ENCODE results near the gene CYTL1.

CYTL1 gene

DNA sequence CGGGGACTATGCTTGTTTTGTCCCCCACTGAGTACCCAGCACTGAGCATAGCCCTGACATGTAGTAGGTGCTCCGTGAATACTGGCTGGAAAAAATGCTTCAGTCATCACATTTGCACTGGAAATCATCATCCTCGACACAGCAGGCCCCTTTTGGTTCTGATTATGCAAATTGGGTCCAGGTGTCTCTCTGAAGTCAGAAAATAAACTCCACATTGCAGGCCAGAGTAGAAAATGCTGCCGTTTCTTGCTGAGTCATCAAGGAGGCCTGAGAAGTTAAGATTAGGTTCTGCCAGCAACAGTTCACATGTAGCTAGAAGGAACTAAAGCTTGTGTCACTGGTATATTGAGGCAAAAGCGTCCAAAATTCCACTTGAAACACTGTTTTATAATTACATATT, 17.0 kb upstream of the CYTL1 start:
- no peak for DNase-seq (ENCODE audit: low read depth)
- H3K4me3 ChIP-seq (ENCODE audit: low read depth, low read length): no peak overlapping the region

DNA sequence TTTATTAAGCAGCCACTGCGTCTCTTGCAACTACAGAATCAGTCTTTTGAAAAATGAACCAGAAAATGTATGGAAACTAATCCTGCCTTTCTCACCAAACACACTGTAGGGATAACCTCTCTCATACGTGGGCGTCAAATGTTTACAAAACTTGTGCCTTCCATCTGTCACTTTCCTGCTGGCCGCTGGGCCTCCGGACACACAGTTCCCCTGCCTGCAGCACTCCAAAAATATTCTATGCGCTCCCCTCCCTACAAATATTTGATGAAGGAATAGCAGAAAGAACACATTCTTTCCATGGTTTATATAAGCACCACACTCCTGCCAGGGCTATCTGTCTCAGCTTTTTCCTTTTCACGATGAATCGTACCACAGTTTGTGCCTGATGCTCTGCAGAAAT, 14.9 kb upstream of the CYTL1 start:
- DNase-seq (ENCODE audit: low read depth): no peak
- H3K4me3 ChIP-seq (ENCODE audit: low read depth, low read length): no peak overlapping the region

DNA sequence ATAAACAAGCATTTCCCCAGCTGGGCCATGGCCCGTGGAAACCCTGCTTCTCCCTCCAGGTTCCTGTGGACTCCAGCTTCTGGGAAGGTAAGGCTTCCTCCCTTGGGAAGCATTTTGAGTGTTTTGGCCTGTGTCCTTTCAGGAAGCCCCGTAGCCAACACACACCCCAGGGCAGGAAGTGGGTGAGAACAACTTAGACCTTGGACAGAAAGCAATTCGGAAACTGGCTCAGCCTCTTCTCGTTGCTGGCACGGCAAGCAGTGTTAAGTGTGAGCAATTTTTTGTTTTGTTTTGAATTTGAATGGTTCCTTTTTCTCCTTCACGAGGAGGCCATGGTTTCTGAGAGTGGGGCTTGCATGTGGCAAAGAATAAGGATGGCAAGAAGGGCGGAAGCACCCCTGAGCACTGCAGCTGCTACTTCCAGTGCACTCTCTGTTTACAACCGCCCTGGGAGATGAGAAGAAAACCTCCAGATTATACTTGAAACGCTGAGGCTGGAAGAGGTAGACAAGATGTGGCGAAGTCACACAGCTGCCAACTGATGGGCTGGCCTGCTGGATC, 14.1 kb upstream of the CYTL1 start:
- H3K4me3 ChIP-seq (ENCODE audit: low read depth, low read length): no peak overlapping the region
- no peak for DNase-seq (ENCODE audit: low read depth)

DNA sequence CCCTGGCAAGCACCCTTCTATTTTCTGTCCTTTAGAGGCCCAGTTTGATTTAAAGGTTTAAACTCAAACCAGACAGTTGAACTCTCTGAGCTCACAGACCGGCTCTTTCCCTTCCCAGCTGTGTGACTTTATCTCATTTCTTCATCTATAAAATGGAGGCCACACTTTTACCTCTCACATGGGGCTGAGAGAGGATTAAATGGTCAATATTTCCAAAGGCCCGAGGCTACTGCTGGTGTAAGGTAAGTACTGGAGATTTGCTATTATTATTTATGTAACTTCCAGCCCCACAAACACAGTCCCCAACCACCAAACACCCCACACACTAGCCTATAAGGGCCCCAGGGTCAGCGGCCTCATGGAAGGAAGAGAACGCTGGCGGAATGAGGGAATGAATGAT, 13.6 kb upstream of the CYTL1 start:
- H3K4me3 ChIP-seq (ENCODE audit: low read depth, low read length): no peak overlapping the region
- no peak for DNase-seq (ENCODE audit: low read depth)

DNA sequence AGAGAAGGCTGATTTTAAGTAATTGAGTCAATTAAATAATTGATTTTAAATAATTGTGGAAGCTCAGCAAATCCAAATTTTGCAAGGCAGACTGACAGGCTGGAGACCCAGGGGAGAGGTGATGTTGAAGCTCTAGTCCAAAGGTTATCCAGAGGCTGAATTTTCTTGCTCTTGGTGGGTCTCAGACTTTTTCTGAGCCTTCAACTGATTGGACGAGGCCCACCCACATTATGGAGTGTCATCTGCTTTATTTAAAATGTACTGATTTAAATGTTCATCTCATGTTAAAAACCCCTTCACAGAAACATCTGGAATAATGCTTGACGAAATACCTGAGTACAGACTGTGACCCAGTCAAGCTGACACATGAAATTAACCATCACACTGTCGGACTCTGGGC, 11.7 kb upstream of the CYTL1 start:
- H3K4me3 ChIP-seq (ENCODE audit: low read depth, low read length): no peak overlapping the region
- no peak for DNase-seq (ENCODE audit: low read depth)

DNA sequence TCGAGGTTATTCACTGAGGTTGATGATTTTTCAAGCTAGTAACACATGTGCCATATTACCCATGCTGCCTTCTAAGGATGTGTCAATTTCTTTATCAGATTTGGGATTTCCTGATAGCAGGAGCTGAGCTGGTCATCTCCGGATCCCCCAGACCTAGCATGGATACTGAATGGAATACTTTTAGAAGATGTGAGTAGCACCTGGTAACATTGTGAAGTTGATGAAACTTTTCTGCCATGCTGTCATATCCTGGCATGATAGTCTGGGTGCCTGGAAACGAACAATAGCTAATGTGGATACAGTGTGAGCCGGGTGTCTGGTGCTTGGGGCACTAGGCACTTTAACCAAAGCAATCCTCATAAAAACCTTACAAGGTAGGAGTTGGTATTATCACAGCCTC, 11.0 kb upstream of the CYTL1 start:
- no peak for DNase-seq (ENCODE audit: low read depth)
- H3K4me3 ChIP-seq (ENCODE audit: low read depth, low read length): no peak overlapping the region

DNA sequence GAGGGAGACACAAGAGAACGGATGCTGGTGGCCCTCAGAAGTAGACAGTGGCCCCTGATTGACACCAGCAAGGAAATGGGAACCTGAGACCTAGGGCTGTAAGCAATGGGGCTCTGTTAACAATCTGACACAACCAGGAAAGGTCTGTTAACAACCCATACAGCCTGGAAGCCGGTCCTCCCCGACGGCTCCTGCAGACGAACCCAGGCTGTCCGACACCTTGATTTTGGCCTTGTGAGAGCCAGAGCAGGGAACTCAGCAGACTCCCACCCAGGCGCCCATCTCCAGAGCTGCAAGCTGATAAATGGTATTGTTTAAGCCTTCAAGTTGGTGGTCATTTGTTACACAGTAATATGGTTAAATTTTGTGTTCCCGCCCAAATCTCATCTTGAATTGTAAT, 10.2 kb upstream of the CYTL1 start:
- no peak for DNase-seq (ENCODE audit: low read depth)
- no peak overlapping the region for H3K4me3 ChIP-seq (ENCODE audit: low read depth, low read length)

DNA sequence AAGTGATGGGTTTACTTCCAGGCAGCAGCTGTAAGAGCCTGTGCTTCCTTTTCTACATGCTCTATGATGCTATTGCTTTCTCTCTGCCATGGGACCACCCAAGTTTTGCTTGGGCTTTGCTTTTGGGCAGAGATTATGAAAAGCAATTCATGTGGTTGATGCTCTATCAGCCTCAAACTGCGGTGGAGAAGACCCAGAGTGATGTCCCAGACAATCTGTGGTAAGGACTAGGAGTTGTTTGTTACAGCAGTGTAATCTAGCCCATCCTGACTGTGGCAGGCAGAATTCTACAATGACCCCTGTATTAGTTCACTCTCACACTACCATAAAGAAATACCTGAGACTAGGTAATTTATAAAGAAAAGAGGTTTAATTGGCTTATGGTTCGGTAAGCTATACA, 9.2 kb upstream of the CYTL1 start:
- H3K4me3 ChIP-seq (ENCODE audit: low read depth, low read length): no peak overlapping the region
- no peak for DNase-seq (ENCODE audit: low read depth)

DNA sequence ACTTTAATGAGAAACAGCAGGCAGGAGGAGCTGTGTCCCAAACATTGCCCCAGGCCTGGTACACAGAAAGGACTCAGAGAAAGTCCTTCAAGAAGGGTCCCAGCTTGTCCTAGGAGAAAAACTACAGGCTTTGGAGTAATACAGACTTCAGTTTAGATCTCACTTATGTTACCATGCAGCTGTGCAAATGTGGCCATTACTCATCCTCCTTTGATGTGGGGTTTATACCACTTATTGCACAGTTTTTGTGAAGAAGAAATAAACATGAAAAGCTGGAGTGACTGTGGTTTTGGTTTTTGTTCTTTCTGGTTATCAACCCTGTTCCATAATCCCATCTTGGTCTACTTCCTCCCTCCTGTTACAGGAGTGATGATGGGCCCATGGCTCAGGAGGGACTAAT, 8.1 kb upstream of the CYTL1 start:
- no peak for DNase-seq (ENCODE audit: low read depth)
- H3K4me3 ChIP-seq (ENCODE audit: low read depth, low read length): no peak overlapping the region

DNA sequence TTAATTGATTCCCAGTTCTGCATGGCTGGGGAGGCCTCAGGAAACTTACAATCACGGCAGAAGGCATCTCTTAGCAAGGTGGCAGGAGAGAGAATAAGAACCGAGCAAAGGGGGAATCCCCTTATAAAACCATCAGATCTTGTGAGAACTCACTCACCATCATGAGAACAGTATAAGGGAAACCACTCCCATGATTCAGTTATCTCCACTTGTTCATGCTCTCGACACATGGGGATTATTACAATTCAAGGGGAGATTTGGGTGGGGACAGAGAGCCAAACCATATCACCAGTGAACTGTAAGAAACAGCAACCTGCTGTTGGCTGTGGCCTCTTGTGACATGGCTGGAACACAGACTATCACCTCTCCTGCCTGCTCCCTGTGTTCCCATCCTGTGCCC, 7.1 kb upstream of the CYTL1 start:
- DNase-seq (ENCODE audit: low read depth): no peak
- no peak overlapping the region for H3K4me3 ChIP-seq (ENCODE audit: low read depth, low read length)

DNA sequence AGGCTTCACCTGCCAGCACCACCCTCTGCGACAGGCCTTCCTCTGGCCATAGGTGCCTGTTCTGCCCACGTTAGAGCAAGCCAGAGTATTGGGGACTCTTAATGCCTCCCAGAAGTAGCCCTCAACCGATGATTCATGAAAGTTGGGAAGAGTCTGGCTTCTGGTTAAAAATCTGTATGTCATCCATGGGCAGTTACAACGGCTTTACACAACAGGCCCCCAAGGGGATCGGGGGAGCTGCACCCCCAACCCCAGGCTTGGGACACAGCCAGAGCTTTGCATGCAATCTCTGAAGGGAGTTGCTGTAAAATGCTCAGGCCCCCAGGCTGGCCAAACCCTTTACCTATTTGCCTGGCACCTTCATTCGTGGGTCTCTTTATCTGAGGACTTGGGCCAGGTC, 5.4 kb upstream of the CYTL1 start:
- no peak for DNase-seq (ENCODE audit: low read depth)
- H3K4me3 ChIP-seq (ENCODE audit: low read depth, low read length): no peak overlapping the region

DNA sequence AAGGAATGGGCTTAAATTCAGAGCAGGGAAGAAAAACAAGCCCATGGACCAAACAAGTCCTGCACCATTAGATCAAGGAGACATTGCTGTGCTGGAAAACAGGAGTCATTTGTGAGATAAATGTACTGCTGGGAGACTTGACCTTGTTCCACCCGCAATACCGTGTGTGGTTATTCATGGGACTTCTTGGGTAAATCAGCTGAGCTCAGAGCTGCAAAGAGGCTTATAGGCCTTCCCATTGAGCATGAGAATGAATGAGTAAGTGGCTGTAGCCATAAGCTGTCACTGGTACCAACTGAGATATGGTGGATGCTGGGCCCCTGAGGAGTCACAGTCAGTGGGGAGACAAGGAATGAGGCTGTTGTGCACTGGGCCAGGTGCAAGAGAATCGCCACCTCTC, 2.3 kb upstream of the CYTL1 start:
- DNase-seq (ENCODE audit: low read depth): no peak
- no peak overlapping the region for H3K4me3 ChIP-seq (ENCODE audit: low read depth, low read length)

DNA sequence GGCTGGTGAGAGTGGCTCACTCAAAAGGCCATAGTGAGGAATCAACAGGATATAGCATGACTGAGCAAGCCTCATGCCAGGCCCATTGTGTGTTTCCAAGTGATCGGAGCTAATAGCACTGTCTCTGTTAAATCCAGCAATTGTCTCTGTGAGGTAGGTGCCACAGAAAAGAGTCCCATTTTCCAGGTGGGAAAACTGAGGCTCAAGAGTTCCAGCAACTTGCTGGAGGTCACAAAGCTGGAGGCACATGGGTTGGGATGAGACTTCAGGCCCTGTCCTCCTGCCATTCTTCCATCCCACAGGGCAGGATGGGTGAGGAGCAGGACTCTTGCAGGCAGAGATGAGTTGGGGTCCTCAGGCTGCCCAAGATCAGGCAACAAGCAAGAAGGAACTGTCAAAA, 1.1 kb upstream of the CYTL1 start:
- DNase-seq (ENCODE audit: low read depth): no peak
- no peak overlapping the region for H3K4me3 ChIP-seq (ENCODE audit: low read depth, low read length)

DNA sequence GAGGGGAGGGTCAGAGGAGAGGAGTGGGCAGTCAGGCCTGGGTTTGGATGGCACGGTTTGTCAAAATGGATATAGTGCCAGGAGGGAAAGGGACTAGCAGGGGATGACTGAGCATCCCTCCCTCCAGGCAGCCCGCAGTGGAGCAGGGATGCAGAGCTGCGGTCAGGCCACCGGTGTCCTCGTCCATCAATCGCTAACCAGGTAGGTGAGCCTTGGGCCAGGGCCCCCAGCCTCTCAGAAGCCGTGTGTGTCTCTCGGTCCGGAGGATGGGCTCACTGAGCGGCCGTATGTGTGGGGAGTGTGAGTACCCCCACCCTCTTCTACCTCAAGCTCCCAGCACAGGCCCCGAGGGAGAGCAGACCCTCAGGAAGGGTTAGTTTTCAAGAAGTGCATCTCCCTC, 538 bp upstream of the CYTL1 start:
- no peak for DNase-seq (ENCODE audit: low read depth)

DNA sequence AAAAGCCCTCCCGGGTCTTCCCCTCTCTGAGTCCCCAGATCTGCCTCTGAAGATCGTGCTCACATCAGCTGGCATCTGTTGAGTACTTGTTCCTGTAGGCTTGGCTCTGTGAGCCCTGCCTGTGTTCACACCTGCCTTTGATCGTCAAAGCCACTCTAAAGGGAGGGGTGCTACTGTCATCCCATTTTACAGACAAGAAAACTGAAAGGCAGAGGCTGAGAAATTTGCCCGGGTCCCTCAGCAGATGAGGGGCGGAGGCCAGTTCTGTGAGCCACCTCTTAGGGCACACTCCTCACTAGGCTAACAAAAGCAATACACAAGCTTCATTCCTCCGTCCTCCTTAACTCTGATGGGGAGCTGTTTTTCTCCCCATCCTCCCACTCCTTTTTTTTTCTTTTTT, 655 bp downstream of the CYTL1 start:
- no peak overlapping the region for H3K4me3 ChIP-seq (ENCODE audit: low read depth, low read length)
- DNase-seq (ENCODE audit: low read depth): no peak

More for the DNA sequence above, 538 bp upstream of the CYTL1 start:
- H3K4me3 ChIP-seq (ENCODE audit: low read depth, low read length): no peak overlapping the region

DNA sequence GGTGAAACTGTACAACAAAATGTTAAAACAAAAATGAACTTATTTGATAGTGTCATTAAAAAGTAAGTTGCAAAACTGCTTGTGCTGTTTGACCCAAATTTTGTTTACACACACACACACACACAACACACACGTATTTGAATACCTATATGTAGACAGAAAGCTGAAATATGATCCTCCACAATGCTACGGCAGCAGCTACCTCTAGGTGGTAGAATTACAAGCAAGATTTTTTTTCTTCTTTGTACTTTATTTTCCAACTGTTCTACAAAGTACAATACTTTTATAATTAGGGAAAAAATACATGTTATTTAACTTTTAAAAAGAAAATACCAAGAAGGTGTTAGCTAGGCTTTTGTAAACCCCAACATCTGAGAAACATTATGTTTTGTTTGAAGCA, 1.2 kb downstream of the CYTL1 start:
- DNase-seq (ENCODE audit: low read depth): no peak
- no peak overlapping the region for H3K4me3 ChIP-seq (ENCODE audit: low read depth, low read length)

DNA sequence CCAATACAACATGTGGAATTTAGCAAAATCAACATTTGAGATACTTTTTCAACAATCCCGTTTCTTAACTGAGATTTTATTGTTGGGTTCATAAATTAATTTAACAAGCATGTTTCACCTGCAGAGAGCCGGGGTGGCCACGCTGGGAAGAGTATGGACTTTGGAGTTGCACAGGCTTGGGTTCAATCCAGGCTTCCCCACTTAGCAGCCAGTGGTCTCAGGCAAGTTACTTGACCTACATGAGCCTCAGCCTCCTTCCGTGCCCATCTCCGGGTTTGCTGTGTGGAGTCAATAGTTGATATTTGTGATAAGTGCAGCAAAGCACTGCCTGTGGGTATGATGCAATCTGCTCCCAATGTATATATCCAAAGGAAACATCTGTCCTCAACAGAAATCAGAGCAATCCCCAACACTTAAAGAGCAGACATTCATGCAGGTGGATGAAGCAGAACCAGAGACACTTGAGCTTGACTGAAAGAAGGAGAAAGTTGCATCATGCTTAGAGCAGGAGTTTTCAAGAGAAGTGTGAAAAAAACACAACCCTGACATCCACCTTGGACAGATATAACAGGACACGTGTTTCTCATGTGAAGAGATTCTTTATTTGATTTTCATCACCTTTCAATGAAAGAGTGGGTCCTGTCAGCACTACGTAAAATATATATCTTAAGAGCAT, 5.1 kb downstream of the CYTL1 start:
- no peak for DNase-seq (ENCODE audit: low read depth)
- H3K4me3 ChIP-seq (ENCODE audit: low read depth, low read length): no peak overlapping the region

DNA sequence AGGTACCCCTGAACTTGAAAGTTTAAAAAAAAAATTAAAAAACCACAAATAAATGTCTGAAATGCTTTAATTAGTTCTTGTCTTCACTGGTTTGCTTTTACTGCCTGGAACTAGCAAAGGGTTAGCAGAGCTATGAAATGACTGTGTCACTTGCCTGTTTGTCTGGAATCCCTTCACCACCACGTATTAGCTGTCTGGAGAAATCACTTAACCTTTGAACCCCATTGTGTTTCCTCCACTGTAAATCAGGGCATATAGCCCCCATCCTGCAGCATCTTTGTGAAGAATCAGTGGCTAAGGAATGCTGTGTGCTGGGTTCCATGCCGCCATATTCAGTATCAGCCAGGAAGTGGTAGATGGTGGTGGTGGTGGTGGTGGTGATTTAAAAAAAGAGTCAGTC, 6.3 kb downstream of the CYTL1 start:
- H3K4me3 ChIP-seq (ENCODE audit: low read depth, low read length): no peak overlapping the region
- no peak for DNase-seq (ENCODE audit: low read depth)

DNA sequence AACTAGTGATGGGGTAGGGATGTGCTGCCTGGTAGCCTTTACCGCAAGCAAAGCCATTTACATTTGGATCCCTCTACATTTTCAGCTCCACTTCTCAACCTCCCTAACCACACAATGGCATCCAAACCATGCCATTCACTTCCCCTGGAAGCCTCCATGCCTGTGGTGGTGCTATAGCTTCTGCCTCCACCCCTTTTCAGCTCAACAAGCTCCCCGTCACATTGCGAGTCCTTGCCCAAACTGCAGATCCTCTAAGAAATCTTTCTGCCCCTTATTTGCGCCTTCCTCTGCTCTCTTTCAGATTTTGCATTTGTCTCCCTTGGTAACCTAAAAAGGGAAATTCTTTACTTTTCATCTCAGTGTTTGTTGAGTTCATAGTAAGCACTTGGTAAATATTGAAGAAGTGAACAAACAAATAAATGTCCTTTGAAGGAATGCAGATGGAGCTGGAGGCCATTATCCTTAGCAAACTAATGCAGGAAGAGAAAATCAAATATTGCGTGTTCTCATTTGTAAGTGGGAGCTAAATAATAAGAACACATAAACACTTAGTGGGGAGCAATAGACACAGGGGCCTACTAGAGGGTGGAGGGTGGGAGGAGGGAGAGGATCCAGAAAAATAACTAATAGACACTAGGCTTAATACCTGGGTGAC, 6.9 kb downstream of the CYTL1 start:
- DNase-seq (ENCODE audit: low read depth): no peak
- no peak overlapping the region for H3K4me3 ChIP-seq (ENCODE audit: low read depth, low read length)

DNA sequence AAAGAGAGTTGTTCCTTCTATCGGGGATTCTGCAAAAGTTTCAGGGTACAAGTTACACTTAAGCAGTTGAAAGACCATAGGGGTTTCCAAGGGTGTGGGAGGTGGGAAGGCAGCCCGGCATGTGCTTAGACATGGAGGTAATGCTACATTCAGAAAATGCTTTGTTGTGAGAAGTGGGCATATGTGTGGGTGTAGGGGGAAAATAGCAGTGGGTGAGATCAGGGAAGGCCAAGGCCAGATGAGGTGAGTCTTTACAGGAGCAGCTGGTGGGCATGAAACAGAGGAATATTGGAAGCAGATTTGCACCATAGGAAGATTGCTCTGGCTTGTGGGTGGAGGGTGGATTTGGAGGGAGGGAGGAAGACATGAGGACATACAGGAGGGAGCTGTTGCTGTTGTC, 8.3 kb downstream of the CYTL1 start:
- no peak overlapping the region for H3K4me3 ChIP-seq (ENCODE audit: low read depth, low read length)
- no peak for DNase-seq (ENCODE audit: low read depth)

DNA sequence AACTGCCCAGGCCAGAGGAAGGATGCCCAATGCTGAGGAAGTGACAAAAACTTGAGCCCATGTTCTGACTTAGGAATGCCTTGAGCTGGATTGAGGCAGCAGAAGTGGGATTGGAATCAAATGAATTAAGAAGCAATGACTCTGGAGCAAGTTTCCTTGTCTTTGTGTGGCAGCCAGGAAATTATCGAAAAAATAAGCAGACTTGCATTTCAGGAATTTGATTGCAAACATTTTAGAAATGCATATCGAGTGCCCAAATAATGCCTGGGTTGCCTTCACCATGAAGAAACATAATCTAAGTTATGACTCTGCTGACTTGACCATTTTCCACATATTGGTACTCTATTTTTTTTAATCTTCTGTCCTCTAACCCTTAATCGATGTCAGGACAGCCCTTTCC, 9.5 kb downstream of the CYTL1 start:
- no peak for DNase-seq (ENCODE audit: low read depth)
- H3K4me3 ChIP-seq (ENCODE audit: low read depth, low read length): no peak overlapping the region
